ENCODE data around the gene MON2. TPM values are rescaled to one million over a fixed set of nuclear protein-coding genes. Genes with fewer than 3 reads are reported as not detected.

Gene MON2
- polyA plus RNA-seq, 2 donors, result 10.4 to 10.5 TPM

DNA sequence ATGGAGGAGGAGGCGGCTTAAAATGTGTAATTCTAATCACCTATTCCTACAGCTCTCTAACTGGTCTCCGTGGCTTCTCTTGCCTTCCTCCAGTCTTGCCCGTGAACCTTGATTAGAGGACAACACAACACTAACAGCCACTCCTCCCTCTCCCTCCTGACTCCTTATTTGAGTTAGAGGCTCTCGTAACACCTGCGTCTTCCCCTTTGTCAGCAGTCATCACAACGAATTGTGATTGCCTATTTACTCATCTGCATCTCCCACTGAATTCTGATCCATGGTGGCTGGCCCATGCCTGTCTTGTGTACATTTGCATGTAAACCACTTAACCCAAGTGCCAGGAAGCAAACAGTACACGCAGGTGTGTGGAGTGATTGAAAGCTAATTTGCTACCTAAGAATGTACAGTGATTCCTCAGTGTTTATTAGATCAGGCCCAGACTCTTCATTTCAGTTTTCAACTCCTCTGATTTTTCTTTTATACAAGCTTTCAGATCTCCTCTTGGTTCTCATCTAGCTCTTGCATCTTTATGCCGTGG lies 154.5 kb downstream of the MON2 start:
- Histone ChIP-seq H3K4me3 (ENCODE audit: low read depth in 1 of 2, low read length in 2 of 2) (no peak overlapping the region), H3K4me1 (ENCODE audit: control insufficient read depth in 2 of 2, insufficient read depth in 2 of 2, low read length in 1 of 2) (no peaks in the 10 kb centered on the region), H3K27ac (ENCODE audit: low read depth in 2 of 2, low read length in 1 of 2) (no peak overlapping the region), H3K27me3 (ENCODE audit: control insufficient read depth in 1 of 2, insufficient read depth in 2 of 2, low read length in 2 of 2) (no peaks in the 10 kb centered on the region), H3K9me3 (ENCODE audit: control insufficient read depth in 2 of 2, insufficient read depth in 1 of 2, low read depth in 1 of 2, low read length in 1 of 2) (no peaks in the 10 kb centered on the region), H3K36me3 (ENCODE audit: control insufficient read depth in 2 of 2, insufficient read depth in 2 of 2, low read length in 1 of 2) (no peaks in the 10 kb centered on the region)
- WGBS, 2 donors, result 70 to 74% methylated on average over 8 of the region's 8 CpGs

DNA sequence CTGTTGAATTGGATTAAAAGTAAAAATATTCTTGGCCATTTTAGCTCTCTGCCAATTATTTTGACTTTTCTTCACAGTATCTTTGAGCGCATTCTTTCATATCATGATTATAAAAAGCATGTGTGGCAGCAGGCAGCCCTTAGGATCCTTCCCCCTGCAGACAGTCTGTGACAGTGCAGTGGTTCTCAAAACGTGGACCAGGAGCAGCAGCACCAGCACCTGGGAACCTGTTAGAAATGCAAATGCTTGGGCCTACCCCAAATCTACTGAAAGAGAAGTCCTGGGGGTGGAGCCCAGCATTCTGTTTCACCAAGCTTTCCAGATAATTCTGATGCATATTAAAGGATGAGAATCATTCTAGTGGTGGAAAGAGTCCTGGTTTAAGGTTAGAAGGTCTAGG lies 155.6 kb downstream of the MON2 start:
- WGBS, 2 donors, result 61 to 62% methylated on average over 2 of the region's 2 CpGs
- Histone ChIP-seq H3K4me1 (ENCODE audit: control insufficient read depth in 2 of 2, insufficient read depth in 2 of 2, low read length in 1 of 2) (no peaks in the 10 kb centered on the region), H3K27ac (ENCODE audit: low read depth in 2 of 2, low read length in 1 of 2) (no peak overlapping the region), H3K9me3 (ENCODE audit: control insufficient read depth in 2 of 2, insufficient read depth in 1 of 2, low read depth in 1 of 2, low read length in 1 of 2) (no peaks in the 10 kb centered on the region), H3K36me3 (ENCODE audit: control insufficient read depth in 2 of 2, insufficient read depth in 2 of 2, low read length in 1 of 2) (no peaks in the 10 kb centered on the region), H3K27me3 (ENCODE audit: control insufficient read depth in 1 of 2, insufficient read depth in 2 of 2, low read length in 2 of 2) (no peaks in the 10 kb centered on the region), H3K4me3 (ENCODE audit: low read depth in 1 of 2, low read length in 2 of 2) (no peak overlapping the region)

DNA sequence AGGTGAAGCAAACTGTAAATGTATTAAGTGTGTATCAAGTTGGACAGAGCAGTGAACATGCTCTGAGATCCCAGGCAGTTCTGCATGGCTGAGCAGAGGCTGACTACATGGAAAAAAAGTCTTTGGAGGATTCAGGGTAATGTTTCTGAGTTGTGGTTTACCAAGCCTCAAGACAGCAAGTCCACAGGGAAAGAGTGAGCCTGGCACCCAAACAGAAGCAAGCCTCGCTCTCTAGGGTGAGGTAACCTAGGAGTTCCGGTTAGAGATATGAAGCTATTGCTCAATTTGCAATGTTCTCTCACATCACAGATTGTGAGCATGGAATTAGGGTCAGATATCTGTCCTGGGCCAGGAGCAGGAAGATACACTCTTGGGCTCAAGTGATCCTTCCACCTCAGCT lies 158.6 kb downstream of the MON2 start:
- H3K36me3 ChIP-seq (ENCODE audit: control insufficient read depth in 2 of 2, insufficient read depth in 2 of 2, low read length in 1 of 2), result no peaks in the 10 kb centered on the region
- H3K9me3 ChIP-seq (ENCODE audit: control insufficient read depth in 2 of 2, insufficient read depth in 1 of 2, low read depth in 1 of 2, low read length in 1 of 2), result no peaks in the 10 kb centered on the region
- no peak overlapping the region for H3K27ac ChIP-seq (ENCODE audit: low read depth in 2 of 2, low read length in 1 of 2)
- 77 to 84% methylated on average over 2 of the region's 2 CpGs for WGBS, 2 donors
- no peak overlapping the region for H3K4me3 ChIP-seq (ENCODE audit: low read depth in 1 of 2, low read length in 2 of 2)
- no peaks in the 10 kb centered on the region for H3K4me1 ChIP-seq (ENCODE audit: control insufficient read depth in 2 of 2, insufficient read depth in 2 of 2, low read length in 1 of 2)
- H3K27me3 ChIP-seq (ENCODE audit: control insufficient read depth in 1 of 2, insufficient read depth in 2 of 2, low read length in 2 of 2), result no peaks in the 10 kb centered on the region

DNA sequence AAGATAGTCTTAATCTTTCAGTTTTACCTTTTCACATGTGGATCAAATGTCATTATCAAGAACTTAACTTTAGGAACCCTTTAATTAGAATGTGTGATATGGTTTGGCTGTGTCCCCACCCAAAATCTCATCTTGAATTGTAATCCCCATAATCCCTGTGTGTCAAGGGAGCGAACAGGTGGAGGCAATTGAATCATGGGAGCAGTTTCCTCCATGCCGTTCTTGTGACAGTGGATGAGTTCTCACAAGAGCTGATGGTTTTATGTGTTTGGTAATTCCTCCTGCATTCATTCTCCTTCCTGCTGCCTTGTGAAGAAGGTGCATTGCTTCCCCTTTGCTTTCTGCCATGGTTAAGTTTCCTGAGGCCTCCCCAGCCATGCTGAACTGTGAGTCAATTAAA lies 160.6 kb downstream of the MON2 start:
- Histone ChIP-seq H3K27me3 (ENCODE audit: control insufficient read depth in 1 of 2, insufficient read depth in 2 of 2, low read length in 2 of 2) (no peaks in the 10 kb centered on the region), H3K36me3 (ENCODE audit: control insufficient read depth in 2 of 2, insufficient read depth in 2 of 2, low read length in 1 of 2) (no peaks in the 10 kb centered on the region), H3K9me3 (ENCODE audit: control insufficient read depth in 2 of 2, insufficient read depth in 1 of 2, low read depth in 1 of 2, low read length in 1 of 2) (no peaks in the 10 kb centered on the region), H3K4me3 (ENCODE audit: low read depth in 1 of 2, low read length in 2 of 2) (no peak overlapping the region), H3K27ac (ENCODE audit: low read depth in 2 of 2, low read length in 1 of 2) (no peak overlapping the region), H3K4me1 (ENCODE audit: control insufficient read depth in 2 of 2, insufficient read depth in 2 of 2, low read length in 1 of 2) (no peaks in the 10 kb centered on the region)
- WGBS, 2 donors, result 72 to 78% methylated on average over 2 of the region's 2 CpGs

DNA sequence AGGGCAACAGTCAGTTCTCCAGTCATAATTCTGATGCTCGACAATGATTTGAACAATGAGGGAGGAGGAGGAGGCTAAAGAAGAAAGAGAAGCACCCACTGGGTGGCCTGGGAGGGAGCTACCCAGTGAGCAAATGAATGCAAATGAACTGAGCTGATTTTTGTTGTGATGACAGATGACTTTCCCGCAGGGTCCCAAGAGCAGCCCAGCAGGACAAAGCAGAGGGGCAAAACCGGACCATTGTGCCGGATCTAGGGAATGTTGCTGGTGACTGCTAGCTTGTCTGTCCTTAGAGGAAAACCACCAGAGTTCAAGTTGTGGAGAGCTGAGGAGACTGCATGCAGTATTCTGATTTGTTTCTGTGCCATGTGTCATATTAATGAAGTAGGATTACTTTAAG lies 162.8 kb downstream of the MON2 start:
- H3K27ac ChIP-seq (ENCODE audit: low read depth in 2 of 2, low read length in 1 of 2), result no peak overlapping the region
- no peak overlapping the region for H3K4me3 ChIP-seq (ENCODE audit: low read depth in 1 of 2, low read length in 2 of 2)
- H3K4me1 ChIP-seq (ENCODE audit: control insufficient read depth in 2 of 2, insufficient read depth in 2 of 2, low read length in 1 of 2), result peaks cover 2 to 4% of the 10 kb centered on the region in 2 donors
- no peaks in the 10 kb centered on the region for H3K9me3 ChIP-seq (ENCODE audit: control insufficient read depth in 2 of 2, insufficient read depth in 1 of 2, low read depth in 1 of 2, low read length in 1 of 2)
- H3K27me3 ChIP-seq (ENCODE audit: control insufficient read depth in 1 of 2, insufficient read depth in 2 of 2, low read length in 2 of 2), result peaks cover 0 to 2% of the 10 kb centered on the region in 2 donors
- 81 to 83% methylated on average over 4 of the region's 4 CpGs for WGBS, 2 donors
- no peaks in the 10 kb centered on the region for H3K36me3 ChIP-seq (ENCODE audit: control insufficient read depth in 2 of 2, insufficient read depth in 2 of 2, low read length in 1 of 2)

DNA sequence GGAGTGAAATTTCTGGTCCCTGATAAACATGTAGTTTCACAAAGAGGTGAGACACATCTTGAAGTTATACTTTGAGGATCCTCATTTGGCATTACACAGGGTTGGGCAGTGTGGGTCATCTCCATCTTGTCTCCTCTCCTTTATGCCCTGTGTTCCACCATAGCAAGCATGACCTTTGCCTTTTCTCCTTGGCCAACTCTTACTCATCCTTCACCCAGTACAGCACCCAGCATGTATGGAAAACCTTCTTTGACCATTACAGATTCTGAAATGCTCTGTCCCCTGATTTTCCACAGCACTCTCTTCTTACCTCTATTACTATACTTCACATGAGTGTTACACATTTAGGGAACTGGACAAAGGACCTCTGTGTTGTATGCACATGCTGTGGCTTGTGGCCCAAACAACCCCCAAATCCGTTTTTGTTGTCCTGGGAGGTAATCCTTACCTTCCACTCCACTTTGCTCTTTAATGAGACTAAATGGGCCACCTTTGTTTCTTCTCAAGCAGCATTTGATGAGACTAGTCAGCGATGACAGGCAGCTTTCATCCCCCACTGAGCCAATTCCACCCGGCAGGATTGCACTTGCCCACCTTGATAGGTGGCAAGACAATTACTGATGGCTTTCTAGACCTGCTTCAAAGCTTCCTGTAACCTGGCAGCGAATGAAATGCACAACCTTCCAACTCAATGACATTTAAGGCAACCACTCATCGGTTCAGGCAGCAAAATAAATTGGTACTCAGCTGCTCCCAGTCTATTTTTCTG lies 163.5 kb downstream of the MON2 start:
- no peaks in the 10 kb centered on the region for H3K36me3 ChIP-seq (ENCODE audit: control insufficient read depth in 2 of 2, insufficient read depth in 2 of 2, low read length in 1 of 2)
- H3K27me3 ChIP-seq (ENCODE audit: control insufficient read depth in 1 of 2, insufficient read depth in 2 of 2, low read length in 2 of 2), result peaks cover 0 to 2% of the 10 kb centered on the region in 2 donors
- H3K4me1 ChIP-seq (ENCODE audit: control insufficient read depth in 2 of 2, insufficient read depth in 2 of 2, low read length in 1 of 2), result peaks cover 2 to 4% of the 10 kb centered on the region in 2 donors
- no peaks in the 10 kb centered on the region for H3K9me3 ChIP-seq (ENCODE audit: control insufficient read depth in 2 of 2, insufficient read depth in 1 of 2, low read depth in 1 of 2, low read length in 1 of 2)
- no peak overlapping the region for H3K4me3 ChIP-seq (ENCODE audit: low read depth in 1 of 2, low read length in 2 of 2)
- H3K27ac ChIP-seq (ENCODE audit: low read depth in 2 of 2, low read length in 1 of 2), result no peak overlapping the region
- 56 to 71% methylated on average over 5 of the region's 5 CpGs for WGBS, 2 donors

DNA sequence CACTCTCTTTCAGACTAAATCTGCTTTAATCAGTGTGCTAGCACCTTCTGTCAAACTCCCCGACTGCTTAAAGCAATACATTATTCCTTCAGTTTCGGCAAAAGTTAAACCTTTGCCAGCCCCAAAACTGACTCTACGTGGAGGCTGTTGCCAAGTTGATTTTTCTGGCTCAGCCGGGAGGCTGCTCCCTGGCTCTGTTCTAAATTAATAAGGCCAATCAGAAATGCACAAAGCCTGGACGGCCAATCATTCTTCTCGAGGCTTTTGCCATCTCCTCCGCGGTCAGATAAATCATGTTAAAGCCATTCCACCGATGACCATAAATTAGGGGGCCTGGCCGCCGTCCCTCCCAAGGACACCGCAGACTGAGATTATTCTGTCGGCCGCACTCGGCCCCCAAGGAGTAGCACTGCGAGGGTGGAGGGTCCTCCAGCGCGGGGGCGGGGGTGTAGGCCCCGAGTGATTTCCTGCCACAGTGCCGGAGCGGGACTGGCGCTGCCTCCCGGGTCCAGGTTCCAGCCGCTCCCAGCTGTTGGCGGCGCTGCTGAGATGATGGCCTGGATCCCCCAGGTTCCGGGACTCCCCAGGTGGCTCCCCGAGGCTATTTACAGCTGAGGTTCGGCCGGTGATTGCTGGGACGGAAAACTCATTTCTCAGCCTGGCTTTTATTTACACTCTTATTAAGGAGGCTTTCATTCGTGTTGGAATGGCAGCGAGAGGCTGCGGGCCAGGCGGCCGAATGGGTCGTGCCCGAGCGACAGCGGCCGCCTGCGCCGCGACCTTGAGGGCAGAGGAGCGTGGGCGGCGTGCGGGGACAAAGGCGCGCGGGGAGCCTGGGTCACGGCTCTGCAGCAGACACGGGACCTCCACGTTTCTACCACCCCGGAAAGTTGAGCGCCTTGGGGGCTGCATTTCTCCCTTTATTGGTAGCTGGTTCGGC lies 165.1 kb downstream of the MON2 start:
- no peaks in the 10 kb centered on the region for H3K36me3 ChIP-seq (ENCODE audit: control insufficient read depth in 2 of 2, insufficient read depth in 2 of 2, low read length in 1 of 2)
- peak overlapping the region; percentile 25 to 34 for H3K27ac ChIP-seq (ENCODE audit: low read depth in 2 of 2, low read length in 1 of 2)
- peaks cover 2 to 4% of the 10 kb centered on the region in 2 donors for H3K4me1 ChIP-seq (ENCODE audit: control insufficient read depth in 2 of 2, insufficient read depth in 2 of 2, low read length in 1 of 2)
- no peaks in the 10 kb centered on the region for H3K9me3 ChIP-seq (ENCODE audit: control insufficient read depth in 2 of 2, insufficient read depth in 1 of 2, low read depth in 1 of 2, low read length in 1 of 2)
- H3K4me3 ChIP-seq (ENCODE audit: low read depth in 1 of 2, low read length in 2 of 2), result peak overlapping the region; percentile 45 to 56
- WGBS, 2 donors, result 2 to 3% methylated on average over 58 of the region's 58 CpGs
- H3K27me3 ChIP-seq (ENCODE audit: control insufficient read depth in 1 of 2, insufficient read depth in 2 of 2, low read length in 2 of 2), result peaks cover 0 to 2% of the 10 kb centered on the region in 2 donors

DNA sequence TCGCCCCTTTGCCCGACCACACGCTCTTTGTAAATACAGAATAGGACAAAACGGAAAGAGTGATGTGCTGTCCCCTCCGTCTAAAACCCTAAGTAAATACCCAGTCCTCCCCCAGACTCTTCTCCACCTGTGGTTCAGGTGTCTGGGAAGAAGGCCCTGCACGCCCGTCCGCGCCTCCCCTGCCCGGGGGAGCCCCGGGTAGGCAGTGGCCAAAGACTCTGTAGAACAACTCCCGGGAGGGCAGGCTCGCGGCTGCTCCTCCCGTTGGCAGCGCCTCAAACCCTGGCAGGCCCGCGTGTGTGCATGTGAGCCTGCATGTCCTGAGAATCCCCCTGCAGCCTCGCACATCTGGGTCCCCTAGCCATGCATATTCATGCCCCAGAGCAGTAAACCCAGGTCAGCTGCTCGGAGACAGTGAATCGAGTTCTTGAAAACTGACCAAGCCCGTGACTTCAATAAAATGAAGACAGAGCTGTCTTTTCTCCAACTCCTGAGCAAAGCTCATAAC lies 165.8 kb downstream of the MON2 start:
- H3K9me3 ChIP-seq (ENCODE audit: control insufficient read depth in 2 of 2, insufficient read depth in 1 of 2, low read depth in 1 of 2, low read length in 1 of 2), result no peaks in the 10 kb centered on the region
- no peaks in the 10 kb centered on the region for H3K36me3 ChIP-seq (ENCODE audit: control insufficient read depth in 2 of 2, insufficient read depth in 2 of 2, low read length in 1 of 2)
- H3K27me3 ChIP-seq (ENCODE audit: control insufficient read depth in 1 of 2, insufficient read depth in 2 of 2, low read length in 2 of 2), result peaks cover 0 to 2% of the 10 kb centered on the region in 2 donors
- H3K27ac ChIP-seq (ENCODE audit: low read depth in 2 of 2, low read length in 1 of 2), result peak overlapping the region in 1 of 2 donors; percentile 25
- peak overlapping the region; percentile 45 to 56 for H3K4me3 ChIP-seq (ENCODE audit: low read depth in 1 of 2, low read length in 2 of 2)
- H3K4me1 ChIP-seq (ENCODE audit: control insufficient read depth in 2 of 2, insufficient read depth in 2 of 2, low read length in 1 of 2), result peaks cover 2 to 4% of the 10 kb centered on the region in 2 donors
- WGBS, 2 donors, result 4 to 6% methylated on average over 22 of the region's 22 CpGs

DNA sequence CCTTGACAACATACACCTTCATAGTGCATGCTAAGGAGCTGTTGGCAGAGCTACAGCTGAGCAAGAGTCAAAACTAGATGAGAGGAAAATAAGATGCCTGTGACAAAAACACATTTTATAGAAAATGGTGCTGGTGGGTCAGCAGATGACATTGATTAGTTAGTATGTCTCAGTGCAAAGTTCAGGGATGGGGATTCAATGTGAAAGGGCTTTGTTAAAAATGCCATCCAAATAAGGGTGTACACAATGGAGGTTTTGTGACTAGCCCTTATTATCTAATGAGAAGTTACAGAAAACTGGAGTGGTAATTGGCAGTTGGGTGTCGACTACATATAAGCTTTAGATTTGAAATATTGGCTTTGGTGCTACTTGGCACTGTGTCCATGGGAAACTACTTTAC lies 169.0 kb downstream of the MON2 start:
- H3K4me3 ChIP-seq (ENCODE audit: low read depth in 1 of 2, low read length in 2 of 2), result no peak overlapping the region
- H3K9me3 ChIP-seq (ENCODE audit: control insufficient read depth in 2 of 2, insufficient read depth in 1 of 2, low read depth in 1 of 2, low read length in 1 of 2), result no peaks in the 10 kb centered on the region
- H3K27me3 ChIP-seq (ENCODE audit: control insufficient read depth in 1 of 2, insufficient read depth in 2 of 2, low read length in 2 of 2), result peaks cover 0 to 2% of the 10 kb centered on the region in 2 donors
- no peak overlapping the region for H3K27ac ChIP-seq (ENCODE audit: low read depth in 2 of 2, low read length in 1 of 2)
- H3K36me3 ChIP-seq (ENCODE audit: control insufficient read depth in 2 of 2, insufficient read depth in 2 of 2, low read length in 1 of 2), result no peaks in the 10 kb centered on the region
- H3K4me1 ChIP-seq (ENCODE audit: control insufficient read depth in 2 of 2, insufficient read depth in 2 of 2, low read length in 1 of 2), result peaks cover 2 to 4% of the 10 kb centered on the region in 2 donors
- WGBS, 2 donors, result 49 to 57% methylated on average over 1 of the region's 1 CpG
